Activated naive CD4-positive, alpha-beta T cell treated with anti-CD3 and anti-CD28 coated beads, Interleukin-2, amount 10 ng/mL, durations not matched to agents 7 days and 5 days (primary cell): ENCODE data around the gene VASN.
A peak's percentile ranks its signal among the peaks of the same experiment; 100 is the strongest.

Source experiments
- CTCF ChIA-PET: fragments of 350-600 bp; sonication (Branson Sonifier 250); formaldehyde crosslinking; loops from one replicate; lab custom pipeline; 2021; ENCODE audit warnings: antibody characterized with exemption; lab: Charles Lee
- DNase-seq: peaks from one replicate; pipeline ENCODE4 v3.0.0-alpha.2; 2020
- H3K27ac Mint-ChIP-seq: one replicate; pipeline ENCODE4 v1.8.0; 2021; ENCODE audit warnings: mild to moderate bottlenecking, moderate library complexity, mixed read lengths
- H3K27me3 Mint-ChIP-seq: one replicate; pipeline ENCODE4 v1.8.0; 2021; ENCODE audit warnings: mild to moderate bottlenecking, mixed read lengths
- H3K36me3 Mint-ChIP-seq: one replicate; pipeline ENCODE4 v1.8.0; 2021; ENCODE audit warnings: mixed read lengths
- H3K4me1 Mint-ChIP-seq: one replicate; pipeline ENCODE4 v1.8.0; 2021; ENCODE audit warnings: mixed read lengths
- H3K4me3 Mint-ChIP-seq: one replicate; pipeline ENCODE4 v1.8.0; 2021; ENCODE audit warnings: mild to moderate bottlenecking, moderate library complexity, mixed read lengths
- H3K9me3 Mint-ChIP-seq: one replicate; pipeline ENCODE4 v1.8.0; 2021; ENCODE audit warnings: mixed read lengths

VASN gene

GRCh38 chr16:4353675-4354074, 18.0 kb upstream of the VASN start:
- Mint-ChIP-seq H3K9me3 (no peaks in the 10 kb centered on the region), H3K27me3 (peaks cover 5% of the 10 kb centered on the region), H3K4me1 (peaks cover 14% of the 10 kb centered on the region), H3K4me3 (no peak overlapping the region), H3K36me3 (peaks cover 19% of the 10 kb centered on the region), H3K27ac (no peak overlapping the region)
- DNase-seq, result no peak
- CTCF ChIA-PET, result interaction anchor here (0.9 kb wide), 1 partner anchor 22 kb away, joined by 3 read pairs; no protein-coding TSS in a partner anchor

- CTCF ChIA-PET, result no interaction called here
- Mint-ChIP-seq H3K4me1 (peaks cover 14% of the 10 kb centered on the region), H3K27ac (peak overlapping the region; percentile 58), H3K27me3 (peaks cover 5% of the 10 kb centered on the region), H3K36me3 (peaks cover 23% of the 10 kb centered on the region), H3K4me3 (no peak overlapping the region), H3K9me3 (no peaks in the 10 kb centered on the region)
- no peak for DNase-seq
Observed at GRCh38 chr16:4354512-4355409, 16.9 kb upstream of the VASN start.

- Mint-ChIP-seq H3K36me3 (peaks cover 27% of the 10 kb centered on the region), H3K4me1 (peaks cover 1% of the 10 kb centered on the region), H3K27me3 (no peaks in the 10 kb centered on the region), H3K27ac (no peak overlapping the region), H3K9me3 (no peaks in the 10 kb centered on the region), H3K4me3 (no peak overlapping the region)
- CTCF ChIA-PET, result no interaction called here
- DNase-seq, result no peak
Observed at GRCh38 chr16:4356820-4357219, 14.8 kb upstream of the VASN start.

GRCh38 chr16:4358236-4358635, 13.4 kb upstream of the VASN start:
- H3K4me1 Mint-ChIP-seq, result no peaks in the 10 kb centered on the region
- DNase-seq, result no peak
- peaks cover 35% of the 10 kb centered on the region for H3K36me3 Mint-ChIP-seq
- H3K4me3 Mint-ChIP-seq, result no peak overlapping the region
- CTCF ChIA-PET, result interaction anchor here (0.8 to 2.1 kb wide), 3 partner anchors 17 to 227 kb away, joined by 3 to 6 read pairs (median 3); no protein-coding TSS in a partner anchor
- no peak overlapping the region for H3K27ac Mint-ChIP-seq
- H3K9me3 Mint-ChIP-seq, result no peaks in the 10 kb centered on the region
- no peaks in the 10 kb centered on the region for H3K27me3 Mint-ChIP-seq

- H3K9me3 Mint-ChIP-seq, result no peaks in the 10 kb centered on the region
- no peaks in the 10 kb centered on the region for H3K27me3 Mint-ChIP-seq
- peak overlapping the region; percentile 45 for H3K27ac Mint-ChIP-seq
- no peak overlapping the region for H3K4me3 Mint-ChIP-seq
- DNase-seq, result peak; percentile 73
- no peaks in the 10 kb centered on the region for H3K4me1 Mint-ChIP-seq
- CTCF ChIA-PET, result interaction anchor here (0.6 to 2.1 kb wide), 7 partner anchors 14 to 525 kb away, joined by 3 to 6 read pairs (median 3); no protein-coding TSS in a partner anchor
- H3K36me3 Mint-ChIP-seq, result peaks cover 36% of the 10 kb centered on the region
Observed at GRCh38 chr16:4358831-4359561, 12.7 kb upstream of the VASN start.

GRCh38 chr16:4359914-4360313, 11.7 kb upstream of the VASN start:
- H3K4me1 Mint-ChIP-seq, result no peaks in the 10 kb centered on the region
- CTCF ChIA-PET, result interaction anchor here (0.9 to 2.1 kb wide), 3 partner anchors 13 to 34 kb away, joined by 3 to 6 read pairs (median 3); no protein-coding TSS in a partner anchor
- peaks cover 29% of the 10 kb centered on the region for H3K36me3 Mint-ChIP-seq
- no peak overlapping the region for H3K4me3 Mint-ChIP-seq
- H3K27ac Mint-ChIP-seq, result no peak overlapping the region
- no peak for DNase-seq
- no peaks in the 10 kb centered on the region for H3K27me3 Mint-ChIP-seq
- no peaks in the 10 kb centered on the region for H3K9me3 Mint-ChIP-seq

- DNase-seq, result no peak
- peaks cover 28% of the 10 kb centered on the region for H3K36me3 Mint-ChIP-seq
- H3K9me3 Mint-ChIP-seq, result no peaks in the 10 kb centered on the region
- no peaks in the 10 kb centered on the region for H3K4me1 Mint-ChIP-seq
- H3K27me3 Mint-ChIP-seq, result no peaks in the 10 kb centered on the region
- no peak overlapping the region for H3K4me3 Mint-ChIP-seq
- no peak overlapping the region for H3K27ac Mint-ChIP-seq
- CTCF ChIA-PET, result interaction anchor here (1.2 to 1.6 kb wide), 2 partner anchors 41 to 145 kb away, joined by 3 to 7 read pairs; no protein-coding TSS in a partner anchor
Observed at GRCh38 chr16:4360538-4361021, 11.1 kb upstream of the VASN start.

- Mint-ChIP-seq H3K4me3 (no peak overlapping the region), H3K27me3 (no peaks in the 10 kb centered on the region), H3K9me3 (no peaks in the 10 kb centered on the region), H3K27ac (no peak overlapping the region), H3K4me1 (no peaks in the 10 kb centered on the region), H3K36me3 (peaks cover 28% of the 10 kb centered on the region)
- CTCF ChIA-PET, result interaction anchor here (1.2 to 1.6 kb wide), 2 partner anchors 41 to 144 kb away, joined by 3 to 7 read pairs; no protein-coding TSS in a partner anchor
- DNase-seq, result no peak
Observed at GRCh38 chr16:4361033-4361943, 10.4 kb upstream of the VASN start.

GRCh38 chr16:4361944-4362311, 9.7 kb upstream of the VASN start:
- Mint-ChIP-seq H3K27me3 (no peaks in the 10 kb centered on the region), H3K36me3 (peaks cover 27% of the 10 kb centered on the region), H3K4me3 (no peak overlapping the region), H3K27ac (no peak overlapping the region), H3K4me1 (no peaks in the 10 kb centered on the region), H3K9me3 (no peaks in the 10 kb centered on the region)
- CTCF ChIA-PET, result interaction anchor here (1.2 to 1.6 kb wide), 2 partner anchors 40 to 144 kb away, joined by 3 to 7 read pairs; no protein-coding TSS in a partner anchor
- no peak for DNase-seq

- CTCF ChIA-PET, result no interaction called here
- Mint-ChIP-seq H3K27me3 (no peaks in the 10 kb centered on the region), H3K27ac (no peak overlapping the region)
Observed at GRCh38 chr16:4362476-4363135, 9.0 kb upstream of the VASN start.

GRCh38 chr16:4364196-4365013, 7.2 kb upstream of the VASN start:
- CTCF ChIA-PET, result no interaction called here
- Mint-ChIP-seq H3K36me3 (peaks cover 25% of the 10 kb centered on the region), H3K4me3 (no peak overlapping the region), H3K27me3 (no peaks in the 10 kb centered on the region), H3K9me3 (no peaks in the 10 kb centered on the region), H3K27ac (no peak overlapping the region), H3K4me1 (no peaks in the 10 kb centered on the region)
- DNase-seq, result no peak

More at GRCh38 chr16:4362476-4363135, 9.0 kb upstream of the VASN start:
- no peak overlapping the region for H3K4me3 Mint-ChIP-seq
- no peak for DNase-seq
- peaks cover 28% of the 10 kb centered on the region for H3K36me3 Mint-ChIP-seq
- no peaks in the 10 kb centered on the region for H3K4me1 Mint-ChIP-seq
- H3K9me3 Mint-ChIP-seq, result no peaks in the 10 kb centered on the region

GRCh38 chr16:4365014-4365406, 6.6 kb upstream of the VASN start:
- Mint-ChIP-seq H3K4me1 (no peaks in the 10 kb centered on the region), H3K27me3 (no peaks in the 10 kb centered on the region), H3K4me3 (no peak overlapping the region), H3K36me3 (peaks cover 25% of the 10 kb centered on the region), H3K9me3 (no peaks in the 10 kb centered on the region), H3K27ac (no peak overlapping the region)
- DNase-seq, result no peak
- CTCF ChIA-PET, result no interaction called here
